Parathyroid adenoma (tissue), 2 donors: ENCODE results near the gene RNF223.
"Not testable (repeated sequence)": the region's sequence is repeated elsewhere in the genome, so short reads cannot be mapped to it uniquely, and the experiment has no call there.

ENCODE experiments used
- H2AFZ ChIP-seq: fragments of 300-600 bp; sonication (generic); one replicate; pipeline ENCODE4 v1.7.0; 2017; ENCODE audit warnings: antibody characterized with exemption, mild to moderate bottlenecking
- H3K27ac ChIP-seq: fragments of 300-600 bp; sonication (generic); one replicate; pipeline ENCODE4 v1.7.0; 2017
- H3K27me3 ChIP-seq: fragments of 300-600 bp; sonication (generic); one replicate; pipeline ENCODE4 v1.7.0; 2017; ENCODE audit warnings: low read length; ENCODE audit not compliant: control insufficient read depth, insufficient read depth
- H3K36me3 ChIP-seq: fragments of 300-600 bp; sonication (generic); one replicate; pipeline ENCODE4 v1.7.0; 2017; ENCODE audit warnings: low read length; ENCODE audit not compliant: control insufficient read depth, insufficient read depth
- H3K4me1 ChIP-seq: fragments of 300-600 bp; sonication (generic); one replicate; pipeline ENCODE4 v1.7.0; 2017; ENCODE audit warnings: control low read depth
- H3K4me2 ChIP-seq: fragments of 300-600 bp; sonication (generic); one replicate; pipeline ENCODE4 v1.7.0; 2017; ENCODE audit warnings: low read length
- H3K4me3 ChIP-seq: fragments of 300-600 bp; sonication (generic); one replicate; pipeline ENCODE4 v1.7.0; 2017; ENCODE audit warnings: low read depth, low read length
- H3K79me2 ChIP-seq: fragments of 300-600 bp; sonication (generic); one replicate; pipeline ENCODE4 v1.7.0; 2017; ENCODE audit warnings: control low read depth
- H3K9ac ChIP-seq: fragments of 300-600 bp; sonication (generic); one replicate; pipeline ENCODE4 v1.7.0; 2017; ENCODE audit warnings: mild to moderate bottlenecking
- H3K9me3 ChIP-seq: fragments of 300-600 bp; sonication (generic); one replicate; pipeline ENCODE4 v1.7.0; 2017; ENCODE audit warnings: low read length; ENCODE audit not compliant: control insufficient read depth
- TF ChIP-seq, protein P1 (sequence below): fragments of 300-600 bp; sonication (generic); IDR thresholded peaks from one replicate; pipeline ENCODE4 v1.7.0; 2017; ENCODE audit warnings: antibody characterized with exemption, mild to moderate bottlenecking
- donor health status: primary hyperparathyroidism.

RNF223 gene

DNA sequence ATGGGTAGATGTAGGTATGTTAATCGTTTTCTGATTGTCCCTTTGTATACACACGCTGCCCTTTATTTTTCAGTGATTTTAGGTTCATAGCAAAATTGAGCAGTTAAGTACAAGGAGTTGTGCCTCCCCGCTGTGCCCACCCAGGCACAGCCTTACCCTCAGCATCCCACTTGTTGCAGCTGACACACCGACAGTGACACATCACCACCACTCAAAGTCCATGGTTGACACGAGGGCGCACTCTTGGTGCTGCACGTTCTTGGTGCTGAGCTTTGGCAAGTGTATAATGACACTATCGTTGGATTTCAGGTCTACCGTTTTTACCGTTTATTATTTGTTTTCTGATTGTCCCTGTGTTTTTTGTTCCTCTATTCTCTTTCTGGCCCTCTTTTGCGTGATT, 26.2 kb upstream of the RNF223 start:
- H3K4me2 ChIP-seq: no peak overlapping the region
- no peaks in the 10 kb centered on the region for H3K4me1 ChIP-seq
- no peaks in the 10 kb centered on the region for H3K9me3 ChIP-seq
- TF ChIP-seq, protein P1, sequence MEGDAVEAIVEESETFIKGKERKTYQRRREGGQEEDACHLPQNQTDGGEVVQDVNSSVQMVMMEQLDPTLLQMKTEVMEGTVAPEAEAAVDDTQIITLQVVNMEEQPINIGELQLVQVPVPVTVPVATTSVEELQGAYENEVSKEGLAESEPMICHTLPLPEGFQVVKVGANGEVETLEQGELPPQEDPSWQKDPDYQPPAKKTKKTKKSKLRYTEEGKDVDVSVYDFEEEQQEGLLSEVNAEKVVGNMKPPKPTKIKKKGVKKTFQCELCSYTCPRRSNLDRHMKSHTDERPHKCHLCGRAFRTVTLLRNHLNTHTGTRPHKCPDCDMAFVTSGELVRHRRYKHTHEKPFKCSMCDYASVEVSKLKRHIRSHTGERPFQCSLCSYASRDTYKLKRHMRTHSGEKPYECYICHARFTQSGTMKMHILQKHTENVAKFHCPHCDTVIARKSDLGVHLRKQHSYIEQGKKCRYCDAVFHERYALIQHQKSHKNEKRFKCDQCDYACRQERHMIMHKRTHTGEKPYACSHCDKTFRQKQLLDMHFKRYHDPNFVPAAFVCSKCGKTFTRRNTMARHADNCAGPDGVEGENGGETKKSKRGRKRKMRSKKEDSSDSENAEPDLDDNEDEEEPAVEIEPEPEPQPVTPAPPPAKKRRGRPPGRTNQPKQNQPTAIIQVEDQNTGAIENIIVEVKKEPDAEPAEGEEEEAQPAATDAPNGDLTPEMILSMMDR: no peak
- H3K79me2 ChIP-seq: no peaks in the 10 kb centered on the region
- H3K27ac ChIP-seq: no peak overlapping the region
- H3K27me3 ChIP-seq: no peaks in the 10 kb centered on the region
- no peak overlapping the region for H2AFZ ChIP-seq
- no peak overlapping the region for H3K4me3 ChIP-seq
- no peaks in the 10 kb centered on the region for H3K36me3 ChIP-seq
- H3K9ac ChIP-seq: no peak overlapping the region

DNA sequence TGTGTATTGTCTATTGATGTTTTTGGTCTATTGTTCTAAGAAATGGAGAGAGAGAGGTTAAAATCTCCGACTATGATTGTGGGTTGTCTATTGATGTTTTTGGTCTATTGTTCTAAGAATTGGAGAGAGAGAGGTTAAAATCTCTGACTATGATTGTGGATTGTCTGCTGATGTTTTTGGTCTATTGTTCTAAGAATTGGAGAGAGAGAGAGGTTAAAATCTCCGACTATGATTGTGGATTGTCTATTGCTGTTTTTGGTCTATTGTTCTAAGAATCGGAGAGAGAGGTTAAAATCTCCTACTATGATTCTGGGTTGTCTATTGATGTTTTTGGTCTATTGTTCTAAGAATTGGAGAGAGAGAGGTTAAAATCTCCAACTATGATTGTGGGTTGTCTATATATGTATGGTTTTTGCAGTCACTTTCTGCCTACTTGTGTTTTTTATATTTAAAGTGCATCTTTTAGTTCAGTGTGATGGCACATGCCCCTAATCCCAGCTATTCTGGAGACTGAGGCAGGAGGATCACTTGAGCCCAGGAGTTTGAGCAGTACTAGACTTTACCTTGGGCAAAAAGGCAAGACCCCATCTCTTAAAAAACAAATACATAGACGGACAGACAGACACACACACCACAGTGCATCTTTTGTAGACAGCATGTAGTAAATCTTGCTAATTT, 25.5 kb upstream of the RNF223 start:
- TF ChIP-seq, protein P1: no peak

DNA sequence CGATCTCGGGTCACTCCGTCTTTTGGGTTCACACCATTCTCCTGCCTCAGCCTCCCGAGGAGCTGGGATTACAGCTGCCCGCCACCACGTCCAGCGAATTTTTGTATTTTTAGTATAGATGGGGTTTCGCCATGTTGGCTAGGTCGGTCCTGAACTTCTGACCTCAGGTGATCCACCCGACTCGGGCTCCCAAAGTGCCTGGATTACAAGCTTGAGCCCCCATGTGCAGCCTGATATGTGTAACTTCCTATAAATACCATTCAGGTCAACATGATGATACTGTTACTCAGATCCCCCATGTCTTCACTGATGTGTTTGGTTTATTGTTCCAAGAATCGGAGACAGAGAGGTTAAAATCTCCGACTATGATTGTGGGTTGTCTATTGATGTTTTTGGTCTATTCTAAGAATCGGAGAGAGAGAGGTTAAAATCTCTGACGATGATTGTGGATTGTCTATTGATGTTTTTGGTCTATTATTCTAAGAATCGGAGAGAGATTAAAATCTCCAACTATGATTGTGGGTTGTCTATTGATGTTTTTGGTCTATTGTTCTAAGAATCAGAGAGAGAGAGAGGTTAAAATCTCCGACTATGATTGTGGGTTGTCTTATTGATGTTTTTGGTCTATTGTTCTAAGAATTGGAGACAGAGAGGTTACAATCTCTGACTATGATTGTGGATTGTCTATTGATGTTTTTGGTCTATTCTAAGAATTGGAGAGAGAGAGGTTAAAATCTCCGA, 24.7 kb upstream of the RNF223 start:
- TF ChIP-seq, protein P1: no peak
- Histone ChIP-seq H3K79me2 (no peaks in the 10 kb centered on the region), H3K36me3 (no peaks in the 10 kb centered on the region), H2AFZ (no peak overlapping the region), H3K4me2 (no peak overlapping the region), H3K9ac (no peak overlapping the region), H3K9me3 (no peaks in the 10 kb centered on the region), H3K4me3 (no peak overlapping the region), H3K4me1 (no peaks in the 10 kb centered on the region), H3K27ac (no peak overlapping the region), H3K27me3 (no peaks in the 10 kb centered on the region)

More for the DNA sequence above, 25.5 kb upstream of the RNF223 start:
- Histone ChIP-seq H3K4me2 (no peak overlapping the region), H3K4me1 (no peaks in the 10 kb centered on the region), H3K9me3 (no peaks in the 10 kb centered on the region), H3K9ac (no peak overlapping the region), H3K36me3 (no peaks in the 10 kb centered on the region), H3K27ac (no peak overlapping the region), H3K79me2 (no peaks in the 10 kb centered on the region), H2AFZ (no peak overlapping the region), H3K4me3 (no peak overlapping the region), H3K27me3 (no peaks in the 10 kb centered on the region)

DNA sequence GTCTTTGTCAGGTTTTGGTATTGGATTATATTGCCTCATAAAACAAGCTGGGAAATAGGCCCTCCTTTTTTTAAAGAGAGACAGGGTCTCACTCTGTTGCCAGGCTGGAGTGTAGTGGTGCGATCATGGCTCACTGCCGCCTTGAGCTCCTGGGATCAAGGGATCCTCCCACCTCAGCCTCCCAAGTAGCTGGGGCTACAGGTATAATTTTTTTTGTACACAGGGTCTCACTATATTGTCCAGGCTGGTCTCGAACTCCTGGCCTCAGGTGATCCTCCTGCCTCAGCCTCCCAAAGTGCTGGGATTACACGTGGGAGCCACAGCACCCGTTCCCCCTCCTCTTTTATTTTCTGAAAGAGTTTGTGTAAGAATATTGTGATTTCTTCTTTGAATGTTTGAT, 22.0 kb upstream of the RNF223 start:
- not testable (repeated sequence) for H3K4me2 ChIP-seq, H3K4me3 ChIP-seq, H3K9ac ChIP-seq, H3K79me2 ChIP-seq, H3K27me3 ChIP-seq, H3K4me1 ChIP-seq, H2AFZ ChIP-seq, H3K36me3 ChIP-seq, H3K9me3 ChIP-seq, H3K27ac ChIP-seq

DNA sequence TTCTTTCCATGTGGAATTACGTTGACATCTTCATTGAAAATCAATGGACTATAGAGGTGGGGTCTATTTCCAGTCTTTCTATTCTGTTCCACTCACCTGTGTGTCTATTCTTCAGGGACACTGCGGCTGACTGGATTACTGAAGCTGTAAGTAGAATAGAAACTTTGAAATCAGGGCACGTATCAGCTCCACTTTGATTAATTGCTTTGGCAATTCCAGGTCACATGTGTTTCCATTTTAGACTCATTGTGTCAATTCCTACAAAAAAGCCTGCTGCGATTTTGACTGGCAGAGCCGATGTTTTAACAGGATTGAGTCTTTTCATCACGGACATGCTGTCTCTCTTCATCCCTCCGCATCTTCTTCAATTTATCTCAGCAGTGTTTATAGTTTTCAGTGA, 20.9 kb upstream of the RNF223 start:
- H3K27me3 ChIP-seq: no peaks in the 10 kb centered on the region
- H3K4me1 ChIP-seq: no peaks in the 10 kb centered on the region
- H3K4me2 ChIP-seq: no peak overlapping the region
- no peaks in the 10 kb centered on the region for H3K79me2 ChIP-seq
- no peaks in the 10 kb centered on the region for H3K9me3 ChIP-seq
- H3K9ac ChIP-seq: no peak overlapping the region
- H3K36me3 ChIP-seq: no peaks in the 10 kb centered on the region
- no peak overlapping the region for H3K27ac ChIP-seq
- TF ChIP-seq, protein P1: no peak
- H3K4me3 ChIP-seq: no peak overlapping the region
- H2AFZ ChIP-seq: no peak overlapping the region
